Cortex of kidney (tissue), 1 donor: ENCODE measurements around the gene FAM83C.

Experiments used
- DNase-seq: peaks from one replicate; lab custom pipeline; 2025; lab: John Stamatoyannopoulos, UW

FAM83C gene

DNA sequence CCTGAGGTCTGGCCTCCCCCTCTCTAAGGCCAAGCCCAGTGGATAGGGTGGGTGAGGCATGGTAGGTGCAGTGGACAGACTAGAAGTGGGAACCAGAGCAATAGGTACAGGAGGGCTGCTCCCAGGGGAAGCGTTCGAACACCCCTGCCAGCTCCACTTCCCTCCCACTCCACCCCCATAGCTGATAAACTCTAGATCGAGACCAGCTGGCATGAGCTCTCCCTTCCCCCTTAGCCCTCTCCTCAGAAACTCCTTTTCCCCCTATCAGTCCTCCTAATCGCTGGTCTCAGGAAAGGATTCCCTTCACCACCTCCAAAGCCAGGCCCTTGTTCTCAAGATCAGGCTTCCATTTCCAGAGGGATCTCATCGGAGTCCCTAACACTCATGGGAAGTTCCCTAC lies 6.0 kb upstream of the FAM83C start:
- no peak for DNase-seq

DNA sequence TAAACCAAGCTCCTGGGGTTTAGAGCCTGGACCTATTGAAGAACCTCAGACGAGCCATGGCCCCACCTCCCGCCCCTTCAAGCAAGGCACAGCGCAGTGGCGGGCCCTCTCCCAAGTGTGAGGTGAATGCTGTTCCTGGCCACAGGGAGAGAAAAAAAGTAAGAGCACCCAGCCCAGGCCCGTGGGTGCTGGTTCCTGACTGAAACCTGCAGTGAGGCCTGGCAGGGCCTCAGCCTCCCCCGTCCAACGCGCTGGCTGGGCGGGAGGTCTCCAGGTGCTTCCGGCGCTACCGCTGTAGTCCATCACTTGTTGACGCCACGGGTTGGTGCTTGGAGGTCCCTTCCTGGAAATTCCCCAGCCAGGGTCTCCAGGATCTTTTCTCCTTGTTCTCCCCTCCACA lies 5.5 kb upstream of the FAM83C start:
- DNase-seq: no peak

DNA sequence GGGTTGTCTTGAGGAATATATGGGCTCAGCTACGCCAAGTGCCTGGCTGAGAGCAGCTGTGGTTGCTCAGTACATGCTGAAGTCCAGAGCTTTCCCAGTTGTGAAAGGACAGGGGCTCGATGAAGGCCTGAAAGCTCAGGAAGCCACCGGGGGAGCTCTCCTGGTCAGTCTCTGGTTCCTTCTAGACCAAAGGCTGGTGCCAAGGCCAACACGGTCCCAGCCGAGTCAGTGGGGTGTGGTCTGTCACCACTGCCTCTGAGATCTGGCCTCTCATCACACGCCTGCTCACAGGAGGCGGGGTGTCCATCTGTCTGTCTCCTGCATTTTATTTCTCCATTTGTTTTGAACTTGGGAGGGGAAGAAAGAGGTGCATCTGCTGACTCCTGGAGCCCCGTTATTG lies 4.9 kb upstream of the FAM83C start:
- no peak for DNase-seq

DNA sequence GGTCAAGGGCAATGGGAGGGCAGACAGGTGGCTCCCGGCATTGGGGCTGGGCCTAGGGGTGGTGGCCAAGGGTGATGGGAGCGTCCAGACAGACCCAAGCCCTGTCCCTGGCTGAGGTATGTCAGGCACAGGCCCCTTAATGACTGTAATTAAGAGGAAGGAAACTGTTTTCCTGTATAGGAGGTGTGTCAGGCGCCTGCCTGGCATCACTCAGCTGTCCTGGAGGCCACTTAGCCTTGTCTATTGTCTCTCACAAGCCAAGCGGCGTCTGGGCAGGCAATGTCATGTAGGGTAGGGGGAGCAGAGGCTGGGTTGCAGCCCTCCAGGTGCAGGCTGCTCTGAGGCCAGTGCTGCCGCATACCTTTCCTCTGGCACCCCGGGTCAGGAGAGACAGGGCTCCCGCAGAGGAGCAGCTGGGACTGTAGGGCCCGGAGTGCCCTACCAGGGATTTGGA lies 3.9 kb upstream of the FAM83C start:
- DNase-seq: no peak

DNA sequence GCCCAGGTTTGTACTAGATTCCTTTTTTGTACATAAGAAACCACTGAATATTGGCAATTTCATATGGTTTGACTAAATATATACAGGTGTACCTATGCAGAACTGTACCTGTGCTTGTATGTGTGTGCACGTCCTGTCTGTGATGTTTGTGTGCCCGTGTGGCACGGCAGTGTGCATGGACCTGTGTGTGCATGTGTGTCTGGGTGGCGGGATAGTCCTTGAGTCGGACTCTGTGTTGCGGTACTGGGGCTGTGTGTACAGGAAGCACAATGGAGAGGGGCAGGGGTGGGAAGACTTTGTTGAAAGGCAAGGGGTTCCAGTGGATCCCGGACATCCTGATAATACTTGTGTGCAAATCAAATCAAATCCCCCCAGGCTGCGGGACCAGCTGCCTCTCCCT lies 3.4 kb upstream of the FAM83C start:
- DNase-seq: no peak

DNA sequence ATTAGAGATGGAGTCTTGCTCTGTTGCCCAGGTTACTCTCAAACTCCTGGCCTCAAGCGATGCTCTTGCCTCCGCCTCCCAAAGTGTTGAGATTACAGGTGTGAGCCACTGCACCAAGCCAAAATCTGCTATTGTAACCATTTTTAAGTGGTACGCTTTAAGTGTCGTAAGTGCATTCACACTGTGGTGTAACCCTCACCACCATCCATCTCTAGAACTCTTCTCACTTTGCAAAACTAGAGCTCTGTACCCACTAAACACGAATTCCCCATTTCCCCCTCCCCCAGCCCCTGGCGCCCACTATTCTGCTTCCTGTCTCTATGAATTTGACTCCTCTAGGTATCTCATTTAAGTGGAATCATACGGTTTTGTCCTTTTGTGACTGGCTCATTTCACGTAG lies 2.8 kb upstream of the FAM83C start:
- no peak for DNase-seq

DNA sequence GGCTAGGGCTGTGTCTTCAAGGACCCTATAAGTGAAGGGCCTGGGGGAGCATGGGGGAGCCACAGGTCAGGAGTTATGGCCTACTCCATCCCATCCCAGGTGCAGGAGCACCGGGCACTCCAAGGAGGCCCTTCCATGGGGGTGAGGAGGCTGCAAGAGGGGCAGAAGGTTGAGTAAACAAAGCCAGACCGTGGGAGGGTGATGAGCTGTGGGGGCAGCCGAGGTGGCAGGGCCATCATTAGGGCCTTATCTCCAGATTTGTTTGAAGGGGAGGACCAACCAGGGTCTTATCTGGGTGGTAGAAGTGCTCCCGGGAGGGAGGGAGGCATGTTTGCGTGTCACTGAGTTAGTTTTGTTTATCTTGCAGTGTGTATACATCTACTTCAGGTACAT lies 2.1 kb upstream of the FAM83C start:
- no peak for DNase-seq

DNA sequence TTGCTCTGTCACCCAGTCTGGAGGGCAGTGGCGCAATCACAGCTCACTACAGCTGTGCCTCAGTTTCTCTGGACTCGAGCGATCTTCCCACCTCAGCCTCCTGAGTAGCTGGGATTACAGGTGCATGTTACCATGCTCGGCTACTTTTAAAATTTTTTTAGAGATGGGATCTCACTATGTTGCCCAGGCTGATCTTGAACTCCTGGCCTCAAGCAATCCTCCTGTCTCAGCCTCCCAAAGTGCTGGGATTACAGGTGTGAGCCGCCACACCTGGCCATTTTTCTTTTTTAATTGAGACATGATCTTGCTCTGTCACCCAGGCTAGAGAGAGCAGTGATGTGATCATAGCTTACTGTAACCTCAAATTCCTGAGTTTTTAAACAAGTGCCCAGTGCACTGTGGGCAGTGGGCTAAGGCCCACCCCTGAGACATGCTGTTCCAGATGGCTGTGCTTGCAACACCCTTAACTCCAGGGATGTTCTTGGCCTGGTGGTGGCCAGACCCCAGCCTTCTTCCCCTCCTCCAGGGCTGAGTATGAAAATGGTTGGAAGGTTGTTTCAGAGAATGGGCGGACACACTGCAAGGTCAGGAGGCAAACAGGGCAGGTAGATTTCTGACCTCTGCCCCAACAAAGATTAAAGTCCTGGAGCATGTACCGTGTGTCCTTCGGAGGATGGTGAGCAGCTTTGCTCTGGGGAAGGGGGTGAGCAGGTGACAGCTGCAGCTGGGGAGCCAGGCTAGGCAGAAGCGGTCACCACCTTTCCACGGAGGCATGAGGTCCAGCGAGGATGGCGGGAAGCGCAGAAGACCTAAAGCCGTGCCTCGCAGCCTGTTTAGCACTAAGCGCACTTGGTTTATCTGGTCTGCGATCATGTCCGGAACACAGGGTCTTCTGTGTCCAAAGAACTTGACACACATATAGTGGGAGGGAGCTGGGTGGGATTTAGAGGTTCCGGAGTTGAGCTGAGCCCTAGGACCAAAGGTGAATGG lies 1.4 kb upstream of the FAM83C start:
- DNase-seq: no peak

DNA sequence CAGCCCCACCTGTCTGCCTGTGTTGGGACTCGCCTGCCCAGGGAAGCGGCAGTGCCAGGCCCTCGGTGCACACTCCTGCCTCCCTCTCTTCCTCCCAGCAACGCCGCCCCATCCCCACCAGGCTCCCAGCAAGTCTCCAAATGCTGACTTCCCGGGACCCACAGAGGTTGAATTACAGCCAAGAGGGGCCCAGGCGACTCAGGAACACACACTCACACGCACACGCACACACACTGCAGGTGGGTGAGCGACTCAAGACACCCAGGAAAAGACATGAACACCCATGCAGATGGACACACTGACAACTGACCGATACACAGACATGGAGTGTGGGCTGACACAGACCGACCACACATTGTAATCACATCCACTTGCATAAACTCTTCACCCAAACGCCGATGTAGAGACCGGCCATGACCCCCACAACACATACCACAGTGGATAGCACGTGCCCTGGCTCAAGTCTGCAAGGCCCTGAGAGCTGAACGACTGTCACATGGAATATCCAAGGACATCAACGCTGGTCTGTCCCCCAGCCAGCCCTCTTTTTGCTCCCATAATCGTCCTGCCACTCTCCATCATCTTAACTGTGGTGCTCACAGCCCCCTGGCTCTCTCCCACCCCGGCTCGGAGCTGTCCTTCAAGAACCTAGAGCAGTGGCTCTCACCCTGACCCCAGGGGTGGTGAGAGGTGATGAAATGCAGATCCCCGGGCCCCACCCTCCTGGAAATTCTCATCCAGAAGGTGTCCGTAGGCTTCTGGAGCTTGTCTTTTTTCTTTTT lies 470 bp upstream of the FAM83C start:
- DNase-seq: no peak

DNA sequence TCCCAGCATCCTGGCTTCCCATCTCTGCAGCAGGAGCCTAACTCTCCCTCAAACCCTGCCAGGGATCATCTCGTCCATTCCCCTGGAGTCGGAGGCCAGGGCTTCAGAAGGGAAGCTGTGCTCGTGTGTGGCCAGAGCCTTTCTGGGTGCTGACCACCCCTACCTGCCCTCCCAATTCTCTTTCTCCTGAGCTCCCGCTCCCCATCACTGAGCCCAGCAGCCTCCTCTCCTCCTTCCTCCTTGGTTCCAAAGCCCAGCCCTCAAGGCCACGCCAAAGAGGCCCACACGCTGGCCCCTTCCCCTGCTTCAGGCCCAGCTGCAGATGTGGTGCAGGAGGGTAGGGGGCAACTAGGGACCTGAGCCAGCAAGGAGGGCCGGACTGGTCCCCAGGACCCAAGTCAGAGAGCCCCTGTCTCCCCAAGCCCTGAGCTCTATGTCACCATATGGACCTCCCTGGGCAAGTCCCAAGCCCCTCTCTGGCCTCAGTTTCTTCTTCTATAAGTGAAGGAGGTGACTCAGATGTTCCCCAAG lies 1.3 kb downstream of the FAM83C start:
- no peak for DNase-seq

DNA sequence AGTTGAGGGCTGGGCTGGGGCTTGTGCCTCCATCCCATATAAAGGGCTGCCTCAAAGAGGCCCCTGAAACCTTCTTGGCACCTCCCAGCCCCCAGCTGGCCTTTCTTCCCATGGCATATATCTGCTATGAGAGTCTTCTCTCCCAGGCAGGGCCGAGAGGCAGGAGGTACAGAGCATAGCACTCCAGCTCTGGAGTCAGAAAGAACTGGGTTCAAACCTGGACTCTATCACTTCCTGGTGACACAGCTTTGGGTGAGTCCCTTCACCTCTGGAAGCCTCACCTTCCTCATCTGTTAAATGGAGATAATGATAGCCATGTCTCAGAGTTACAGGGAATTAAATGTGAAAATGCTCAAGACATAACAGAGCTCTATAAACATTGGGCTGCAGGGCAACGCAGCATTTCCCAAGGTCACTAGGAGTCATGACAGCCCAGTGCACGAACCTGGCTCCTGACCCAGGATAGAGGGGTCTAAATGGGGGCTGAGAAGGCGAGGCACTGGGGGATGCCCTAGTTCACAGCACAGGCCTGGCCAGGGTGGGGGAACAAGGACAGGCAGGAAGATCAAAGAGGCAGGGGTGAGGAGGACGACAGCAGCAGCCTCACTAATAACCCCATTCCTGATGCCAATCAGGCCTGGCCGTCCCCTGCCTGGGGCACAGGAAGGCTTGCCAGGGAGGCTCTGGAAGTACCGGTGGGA lies 1.9 kb downstream of the FAM83C start:
- no peak for DNase-seq

DNA sequence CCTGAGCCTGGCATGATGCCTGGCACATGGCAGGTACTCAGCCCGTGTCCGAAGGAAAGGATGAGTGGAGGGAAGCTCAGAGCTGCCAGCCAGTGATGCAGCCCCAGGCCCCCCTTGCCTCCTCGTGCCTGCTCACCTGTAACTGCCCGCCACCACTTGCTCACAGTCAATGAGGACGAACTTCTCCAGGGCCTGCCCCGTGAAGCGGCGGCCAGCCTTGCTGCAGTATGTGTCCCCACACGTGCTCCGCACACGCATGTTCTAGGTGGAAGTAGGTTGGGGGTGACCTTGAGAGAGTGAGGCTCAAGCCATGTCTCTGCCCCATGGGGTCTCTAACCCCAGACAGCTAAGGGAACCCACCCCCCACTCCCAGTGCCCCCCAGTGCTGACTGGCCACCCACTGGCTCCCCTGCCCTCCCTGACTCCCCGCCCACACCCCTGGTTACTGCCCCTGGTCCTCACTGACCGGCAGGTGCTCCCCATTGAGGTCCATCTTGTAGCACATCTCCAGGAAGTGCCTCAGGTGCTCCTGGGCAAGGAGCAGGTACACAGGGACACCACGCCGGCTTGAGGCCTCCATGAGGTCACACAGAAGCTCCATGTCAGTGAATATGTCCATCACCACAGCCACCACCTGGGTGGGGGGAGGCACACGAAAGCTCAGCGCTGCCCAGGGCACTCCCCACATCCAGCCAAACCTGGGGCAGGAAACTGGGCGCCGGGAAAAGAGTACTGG lies 3.7 kb downstream of the FAM83C start:
- DNase-seq: no peak

DNA sequence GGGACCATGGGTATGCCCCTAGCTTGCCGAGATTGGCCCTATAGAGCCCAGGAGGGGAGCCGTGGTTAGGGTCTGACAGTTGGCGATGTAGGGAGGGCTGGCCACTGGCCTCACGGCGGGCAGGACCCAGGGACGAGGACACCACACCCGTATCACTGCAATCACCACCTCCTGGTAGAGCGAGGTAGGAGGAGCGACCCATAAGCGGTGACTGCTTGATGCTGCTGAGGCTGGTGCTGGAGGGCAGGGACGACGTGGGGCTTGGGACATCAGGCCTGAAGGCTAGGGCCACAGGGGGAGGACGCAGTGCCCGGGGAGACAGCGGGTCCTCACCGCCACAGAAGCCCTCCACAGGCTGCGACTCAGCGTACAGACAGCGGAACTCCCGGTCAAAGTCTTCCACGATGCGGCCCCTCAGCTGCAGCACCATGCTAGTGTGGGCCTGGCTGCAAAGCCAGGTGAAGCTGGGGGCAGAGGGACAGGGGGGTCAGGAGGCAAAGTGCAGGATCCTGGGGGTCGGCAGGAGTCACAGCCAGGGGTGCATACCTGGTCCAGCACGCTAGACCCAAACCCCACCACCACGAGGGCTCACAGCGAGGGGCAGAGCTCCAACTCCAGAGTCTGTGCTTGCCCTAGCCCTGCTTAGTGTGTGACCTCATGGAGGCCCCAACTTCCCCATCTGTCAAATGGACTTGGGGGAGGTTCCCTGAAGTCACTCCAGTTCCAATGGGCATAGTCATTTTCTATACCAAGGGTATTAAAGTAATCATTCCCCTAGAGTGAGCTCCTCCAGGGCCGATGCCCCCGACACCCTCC lies 4.5 kb downstream of the FAM83C start:
- no peak for DNase-seq

DNA sequence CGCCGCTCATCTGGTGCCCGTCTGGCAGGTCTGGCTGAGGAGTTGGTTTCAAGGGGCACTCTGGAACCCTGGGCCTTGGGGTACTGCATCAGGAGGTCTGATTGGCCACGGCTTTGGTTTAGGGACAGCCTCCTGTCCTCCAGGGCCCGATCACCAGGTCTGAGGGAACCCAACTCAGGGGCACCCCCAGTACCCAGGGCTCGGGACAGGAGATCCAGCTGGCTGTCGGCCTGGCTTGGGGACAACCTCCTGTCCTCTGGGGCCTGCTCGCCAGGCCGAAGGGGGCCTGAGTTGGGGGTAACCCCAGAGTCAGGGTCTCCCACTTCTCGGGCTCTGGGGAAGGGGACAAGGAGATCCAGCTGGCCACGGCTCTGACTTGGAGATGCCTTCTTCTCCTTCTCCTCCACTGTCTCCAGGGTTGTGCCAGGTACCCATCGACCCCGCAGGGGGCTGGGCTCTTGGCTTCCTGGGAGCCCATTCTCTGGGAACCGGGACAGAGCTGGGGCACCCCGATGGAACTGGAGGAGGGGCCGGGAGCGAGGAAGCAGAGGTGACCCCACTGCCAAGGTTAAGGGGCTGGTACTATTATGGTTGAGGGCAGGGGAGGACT lies 5.2 kb downstream of the FAM83C start:
- DNase-seq: no peak

DNA sequence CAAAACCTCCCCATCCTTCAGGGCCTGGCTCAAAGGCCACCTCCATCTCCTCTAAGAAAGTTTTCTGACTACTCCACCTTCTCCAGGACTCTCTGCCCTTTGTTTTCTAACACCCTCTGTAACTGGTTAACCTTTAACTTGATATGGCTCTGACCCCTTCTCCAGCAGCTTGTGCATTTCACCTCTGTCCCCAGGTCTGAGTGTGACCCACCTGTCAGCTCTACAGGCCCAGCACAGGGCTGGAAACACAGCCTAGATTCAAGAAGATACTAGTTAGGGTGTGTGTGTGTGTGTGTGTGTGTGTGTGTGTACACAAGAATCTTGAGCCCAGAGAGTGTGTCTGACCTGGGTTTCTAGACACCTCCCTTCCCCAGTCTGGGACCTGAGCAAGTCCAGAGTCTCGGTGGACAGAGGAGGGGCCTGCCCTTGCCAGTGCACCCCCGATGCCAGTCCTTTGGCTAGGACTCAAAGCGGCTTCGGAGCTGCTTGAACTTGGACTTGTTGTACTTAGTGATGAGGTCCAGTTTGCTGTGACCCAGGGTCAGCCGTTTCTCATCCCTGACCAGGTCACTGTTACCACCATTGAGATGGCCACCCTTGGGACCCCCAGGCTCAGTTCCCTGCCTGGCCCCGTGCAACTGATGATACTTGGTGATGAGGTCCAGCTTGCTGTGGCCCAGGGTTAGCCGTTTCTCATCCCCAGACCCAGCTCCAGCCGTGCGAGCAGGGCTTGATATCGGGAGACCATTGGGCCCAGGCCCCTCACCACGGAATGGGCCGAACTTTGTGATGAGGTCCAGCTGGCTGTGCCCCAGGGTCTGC lies 5.9 kb downstream of the FAM83C start:
- DNase-seq: no peak

DNA sequence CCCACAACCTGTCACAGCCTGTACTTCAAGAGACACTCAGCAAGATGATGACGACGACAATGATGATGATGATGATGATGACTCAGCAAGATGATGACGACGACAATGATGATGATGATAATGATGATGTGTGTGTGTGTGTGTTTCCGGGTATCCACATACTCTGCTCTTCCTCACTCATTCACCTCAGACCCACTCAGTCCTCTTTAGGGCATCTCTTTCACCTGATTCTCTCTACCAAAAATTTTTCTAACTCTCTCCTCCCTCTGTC lies 6.5 kb downstream of the FAM83C start:
- DNase-seq: no peak

DNA sequence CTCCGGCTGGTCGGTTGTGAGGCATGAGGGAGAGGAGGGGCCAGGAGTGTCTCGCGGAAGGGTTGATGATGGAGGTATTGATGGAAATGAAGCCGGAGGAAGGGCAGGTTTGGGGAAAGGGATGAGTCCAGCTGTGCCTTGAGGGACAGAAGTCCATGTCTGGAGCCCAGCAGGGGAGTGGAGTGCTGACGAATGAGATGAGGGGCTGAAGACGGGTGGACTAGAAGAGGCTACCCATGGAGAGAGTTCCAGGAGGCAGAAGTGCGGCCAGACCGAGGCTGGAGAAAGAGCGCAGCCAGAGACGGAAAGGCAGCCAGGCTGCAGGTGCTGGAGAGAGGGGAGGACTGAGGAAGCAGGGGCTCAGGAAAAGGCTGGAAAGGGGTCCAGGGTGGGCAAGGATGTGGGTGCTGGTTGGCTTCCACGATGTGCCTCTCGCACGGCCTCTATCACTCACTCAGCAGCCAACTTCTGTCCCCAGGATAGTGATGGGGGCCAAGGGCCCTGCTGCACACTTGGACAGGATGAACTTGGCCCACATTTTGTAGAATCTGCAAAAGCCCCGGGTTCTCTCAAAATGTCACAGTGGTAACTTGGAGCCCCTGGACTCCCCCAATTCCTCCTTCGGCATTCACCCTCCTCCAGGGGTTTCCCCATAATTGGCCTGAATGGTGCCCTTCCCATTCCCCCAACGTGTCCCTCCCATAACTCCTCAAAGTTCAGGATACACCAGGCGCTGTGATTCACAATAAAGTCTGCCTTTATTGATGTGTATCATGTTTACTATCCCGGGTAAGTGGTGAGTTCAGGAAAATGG lies 7.0 kb downstream of the FAM83C start:
- DNase-seq: no peak

DNA sequence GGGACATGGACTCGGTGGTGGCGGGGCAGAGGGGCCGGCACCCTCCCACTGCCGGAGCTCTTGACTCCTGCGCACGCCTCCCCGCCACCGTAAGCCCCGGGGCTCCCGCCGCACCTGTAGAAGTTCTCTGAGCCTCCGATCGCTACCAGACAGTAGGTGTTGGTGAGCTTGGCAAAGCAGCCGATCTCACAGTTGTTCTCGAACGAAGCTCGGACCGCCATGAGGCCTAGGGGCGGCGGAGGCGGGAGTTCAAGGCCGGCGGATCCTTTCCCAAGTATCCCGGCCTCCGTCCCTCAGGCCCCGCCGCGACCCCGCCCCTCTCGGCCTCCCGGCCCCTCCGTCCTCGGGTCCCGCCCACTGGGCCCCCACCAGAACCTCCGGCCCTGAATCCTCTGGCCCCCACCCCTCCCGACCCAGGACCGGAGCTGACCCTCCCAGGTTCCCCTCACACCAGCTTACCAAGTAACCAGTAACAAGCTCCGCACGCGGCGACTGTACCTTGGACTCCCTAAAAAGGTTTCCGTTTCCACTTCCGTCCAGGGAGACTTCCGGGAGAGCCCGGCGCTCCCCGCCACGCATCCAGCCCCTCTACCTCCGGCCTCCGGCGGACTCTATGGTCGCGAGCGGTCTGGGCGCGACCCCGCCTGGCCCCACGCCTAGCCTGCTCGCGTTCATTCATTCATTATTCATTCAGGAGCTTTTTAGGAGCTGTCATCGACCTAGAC lies 7.8 kb downstream of the FAM83C start, which contains the start of gene EIF6:
Gene EIF6, minus strand, starts transcription at position 506 of the 725 bp plus-strand sequence. Its CDS starts 285 bp downstream, at position 221.
- no peak for DNase-seq
